Common myeloid progenitor, CD34-positive (primary cell): ENCODE measurements around the gene ZMAT3.
"Not testable (repeated sequence)": the region's sequence is repeated elsewhere in the genome, so short reads cannot be mapped to it uniquely, and the experiment has no call there.

ENCODE experiments used
- CTCF ChIA-PET: fragments of 350-600 bp; sonication (Branson Sonifier 250); formaldehyde crosslinking; loops from one replicate; lab custom pipeline; 2021; ENCODE audit warnings: antibody characterized with exemption; lab: Charles Lee
- POLR2A ChIA-PET: fragments of 350-600 bp; sonication (Branson Sonifier 250); formaldehyde crosslinking; loops from one replicate; lab custom pipeline; 2021; ENCODE audit warnings: antibody characterized with exemption; lab: Charles Lee
- DNase-seq, 3 donors: peaks; one replicate each; pipeline versions ENCODE4 v3.0.0 to v3.0.0-alpha.2; 2013
- H3K27ac ChIP-seq, 2 experiments: 1 replicate in 1 of 2; 2 replicates in 1 of 2; pipeline ENCODE4 v1.7.0; 2013; ENCODE audit warnings: inconsistent platforms in 2 of 2, low read length in 2 of 2, mild to moderate bottlenecking in 2 of 2, low read depth in 1 of 2, moderate library complexity in 1 of 2; ENCODE audit not compliant: severe bottlenecking in 2 of 2, insufficient read depth in 1 of 2, poor library complexity in 1 of 2
- H3K27me3 ChIP-seq, 5 experiments: replicated peaks in 2 of 5; 1 replicate in 3 of 5; 2 replicates in 2 of 5; pipeline versions ENCODE4 v1.6.1 to v1.7.0; 2013; ENCODE audit warnings: low read length in 4 of 5, mild to moderate bottlenecking in 2 of 5, moderate library complexity in 2 of 5, inconsistent platforms in 1 of 5; ENCODE audit not compliant: insufficient read depth in 5 of 5, control insufficient read depth in 4 of 5
- H3K36me3 ChIP-seq, 4 experiments: 1 replicate in 2 of 4; 2 replicates in 2 of 4; pipeline versions ENCODE4 v1.6.1 to v1.7.0; 2013; ENCODE audit warnings: low read length in 3 of 4, control low read depth in 1 of 4, mild to moderate bottlenecking in 1 of 4; ENCODE audit not compliant: control insufficient read depth in 4 of 4, insufficient read depth in 4 of 4
- H3K4me1 ChIP-seq, 4 experiments: 1 replicate in 3 of 4; 2 replicates in 1 of 4; pipeline versions ENCODE4 v1.6.1 to v1.7.1; 2013; ENCODE audit warnings: low read length in 3 of 4, mild to moderate bottlenecking in 3 of 4, control low read depth in 1 of 4, inconsistent platforms in 1 of 4, moderate library complexity in 1 of 4; ENCODE audit not compliant: control insufficient read depth in 4 of 4, insufficient read depth in 4 of 4; ENCODE audit errors: control extremely low read depth in 1 of 4
- H3K4me3 ChIP-seq, 7 experiments: 1 replicate in 4 of 7; 2 replicates in 3 of 7; pipeline versions ENCODE4 v1.5.1 to v1.7.0; 2013; ENCODE audit warnings: mild to moderate bottlenecking in 7 of 7, low read length in 6 of 7, moderate library complexity in 6 of 7, inconsistent platforms in 2 of 7, low read depth in 2 of 7, control low read depth in 1 of 7; ENCODE audit not compliant: insufficient read depth in 4 of 7, control insufficient read depth in 1 of 7; ENCODE audit errors: extremely low read depth in 1 of 7
- H3K9me3 ChIP-seq, 5 experiments: 1 replicate in 4 of 5; 2 replicates in 1 of 5; pipeline versions ENCODE4 v1.6.1 to v1.7.1; 2013; ENCODE audit warnings: low read length in 4 of 5, mild to moderate bottlenecking in 2 of 5, inconsistent platforms in 1 of 5, low read depth in 1 of 5, moderate library complexity in 1 of 5; ENCODE audit not compliant: control insufficient read depth in 4 of 5, insufficient read depth in 2 of 5; ENCODE audit errors: control extremely low read depth in 1 of 5
- WGBS: methylation state at CpG from one replicate; pipeline ENCODE4 v1.1.5; 2013; ENCODE audit not compliant: insufficient coverage; 5-methylcytosine and 5-hydroxymethylcytosine counted together

Gene ZMAT3

DNA sequence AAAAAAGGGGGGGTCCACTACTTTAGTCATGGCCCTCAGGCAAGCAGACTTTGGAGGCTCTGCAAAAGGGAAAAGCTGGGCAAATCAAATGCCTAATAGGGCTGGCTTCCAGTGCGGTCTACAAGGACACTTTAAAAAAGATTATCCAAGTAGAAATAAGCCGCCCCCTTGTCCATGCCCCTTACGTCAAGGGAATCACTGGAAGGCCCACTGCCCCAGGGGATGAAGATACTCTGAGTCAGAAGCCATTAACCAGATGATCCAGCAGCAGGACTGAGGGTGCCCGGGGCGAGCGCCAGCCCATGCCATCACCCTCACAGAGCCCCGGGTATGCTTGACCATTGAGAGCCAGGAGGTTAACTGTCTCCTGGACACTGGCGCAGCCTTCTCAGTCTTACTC, 15.3 kb downstream of the ZMAT3 start:
- CTCF ChIA-PET = no interaction called here
- Histone ChIP-seq H3K4me3 (no peak overlapping the region), H3K9me3 (no peaks in the 10 kb centered on the region), H3K27ac (no peak overlapping the region), H3K4me1 (no peaks in the 10 kb centered on the region), H3K27me3 (no peaks in the 10 kb centered on the region), H3K36me3 (peaks cover 0 to 3% (median under 1%) of the 10 kb centered on the region in 4 experiments)
- DNase-seq = no peak
- POLR2A ChIA-PET = no interaction called here
- 100% methylated on average over 3 of the region's 8 CpGs for WGBS

DNA sequence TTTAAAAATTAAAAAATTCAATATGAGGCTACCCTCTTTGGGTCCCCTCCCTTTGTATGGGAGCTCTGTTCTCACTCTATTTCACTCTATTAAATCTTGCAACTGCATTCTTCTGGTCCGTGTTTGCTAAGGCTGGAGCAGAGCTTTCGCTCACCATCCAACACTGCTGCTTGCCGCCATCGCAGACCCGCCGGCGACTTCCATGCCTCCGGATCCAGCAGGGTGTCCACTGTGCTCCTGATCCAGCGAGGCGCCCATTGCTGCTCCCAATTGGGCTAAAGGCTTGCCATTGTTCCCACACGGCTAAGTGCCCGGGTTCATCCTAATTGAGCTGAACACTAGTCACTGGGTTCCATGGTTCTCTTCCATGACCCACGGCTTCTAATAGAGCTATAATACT, 17.0 kb downstream of the ZMAT3 start:
- POLR2A ChIA-PET, DNase-seq, H3K9me3 ChIP-seq, H3K27ac ChIP-seq, H3K4me1 ChIP-seq, H3K27me3 ChIP-seq, H3K4me3 ChIP-seq, H3K36me3 ChIP-seq: not testable (repeated sequence)
- 92% methylated on average over 12 of the region's 13 CpGs for WGBS
- CTCF ChIA-PET = interaction anchor here (0.6 kb wide), 1 partner anchor 16 kb away, joined by 3 read pairs; no protein-coding TSS in a partner anchor

DNA sequence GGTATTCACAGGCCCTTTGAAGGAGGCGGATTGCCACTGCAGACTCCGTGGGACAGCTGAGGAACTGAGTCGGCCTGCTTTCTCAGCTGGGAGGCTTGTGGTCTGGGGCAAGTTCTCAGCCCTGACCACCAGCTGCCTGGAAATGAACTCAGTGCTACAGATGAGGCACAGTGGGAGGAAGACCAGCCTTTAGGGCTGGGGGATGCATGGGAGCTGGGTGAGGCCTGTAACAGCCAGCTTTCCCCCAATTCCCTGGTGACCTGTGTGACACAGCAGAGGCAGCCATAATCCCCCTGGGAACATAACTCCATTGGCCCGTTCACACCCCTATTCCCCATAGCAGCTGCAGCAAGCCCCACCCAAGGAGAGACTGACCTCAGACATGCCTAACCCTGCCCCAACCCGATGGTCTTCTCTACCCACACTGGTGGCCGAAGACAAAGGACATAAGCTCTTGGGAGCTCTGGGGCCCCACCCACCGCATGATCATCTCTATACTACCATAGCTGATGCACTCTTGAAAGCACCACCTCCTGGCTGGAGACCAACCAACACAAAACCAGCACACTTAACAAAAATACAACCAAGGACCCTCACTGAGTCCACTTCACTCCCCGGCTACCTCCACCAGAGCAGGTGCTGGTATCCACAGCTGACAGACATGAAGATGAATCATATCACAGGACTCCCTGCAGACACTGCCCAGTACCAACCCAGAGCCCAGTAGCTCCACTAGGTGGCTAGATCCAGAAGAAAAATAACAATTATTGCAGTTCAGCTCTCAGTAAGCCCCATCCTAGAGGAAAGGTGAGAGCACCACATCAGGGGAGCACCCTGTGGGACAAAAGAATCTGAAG, 24.9 kb downstream of the ZMAT3 start:
- WGBS = 95% methylated on average over 7 of the region's 8 CpGs
- CTCF ChIA-PET = interaction anchor here (0.8 to 2.1 kb wide), 6 partner anchors 9 to 31 kb away, joined by 3 to 5 read pairs (median 4); no protein-coding TSS in a partner anchor

DNA sequence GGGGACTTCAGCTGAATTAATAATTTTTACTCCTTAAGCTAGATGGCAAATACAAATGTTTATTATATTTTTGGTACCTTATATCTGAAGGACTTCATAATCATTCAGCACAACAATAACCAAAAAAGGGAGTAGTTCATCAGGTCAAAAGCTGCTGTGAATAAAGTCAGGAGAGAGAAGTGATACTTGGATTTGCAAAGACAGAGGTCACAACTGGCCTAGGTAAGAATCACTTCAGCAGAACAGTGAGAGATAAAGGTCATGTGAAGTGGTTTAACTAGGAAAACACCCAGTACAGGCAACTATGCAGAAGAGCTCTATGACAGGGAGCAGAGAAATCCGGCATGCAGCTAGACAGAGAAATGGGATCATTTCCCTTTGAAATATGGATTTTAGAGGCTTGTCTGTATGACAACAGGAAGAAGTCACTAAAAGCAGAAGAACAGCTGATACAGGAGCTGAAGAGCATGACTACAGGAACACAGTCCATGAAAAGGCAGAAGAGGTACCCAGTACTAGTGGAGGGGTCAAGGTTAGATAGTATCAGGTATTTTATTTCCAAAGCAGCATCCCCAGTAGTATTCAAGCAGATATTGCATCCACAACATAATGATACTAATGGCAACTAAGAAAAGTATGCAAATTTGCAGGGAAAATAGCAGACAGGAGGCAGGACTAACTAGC, 25.7 kb downstream of the ZMAT3 start:
- H3K4me3 ChIP-seq = no peak overlapping the region
- peaks cover 0 to 9% (median 5%) of the 10 kb centered on the region in 4 experiments for H3K4me1 ChIP-seq
- 90% methylated on average over 1 of the region's 1 CpG for WGBS
- DNase-seq = no peak
- no peak overlapping the region for H3K27ac ChIP-seq
- H3K9me3 ChIP-seq = peaks cover 0 to 2% (median 2%) of the 10 kb centered on the region in 5 experiments
- CTCF ChIA-PET = interaction anchor here (0.8 to 1.9 kb wide), 3 partner anchors 19 to 30 kb away, joined by 3 to 5 read pairs (median 5); no protein-coding TSS in a partner anchor
- H3K36me3 ChIP-seq = no peaks in the 10 kb centered on the region
- H3K27me3 ChIP-seq = no peaks in the 10 kb centered on the region
- POLR2A ChIA-PET = no interaction called here

More for the DNA sequence above, 24.9 kb downstream of the ZMAT3 start:
- Histone ChIP-seq H3K9me3 (peaks cover 0 to 2% (median 0%) of the 10 kb centered on the region in 5 experiments), H3K27ac (no peak overlapping the region), H3K36me3 (no peaks in the 10 kb centered on the region), H3K4me1 (peaks cover 0 to 9% (median 5%) of the 10 kb centered on the region in 4 experiments), H3K4me3 (no peak overlapping the region), H3K27me3 (no peaks in the 10 kb centered on the region)
- POLR2A ChIA-PET = no interaction called here
- DNase-seq = no peak

DNA sequence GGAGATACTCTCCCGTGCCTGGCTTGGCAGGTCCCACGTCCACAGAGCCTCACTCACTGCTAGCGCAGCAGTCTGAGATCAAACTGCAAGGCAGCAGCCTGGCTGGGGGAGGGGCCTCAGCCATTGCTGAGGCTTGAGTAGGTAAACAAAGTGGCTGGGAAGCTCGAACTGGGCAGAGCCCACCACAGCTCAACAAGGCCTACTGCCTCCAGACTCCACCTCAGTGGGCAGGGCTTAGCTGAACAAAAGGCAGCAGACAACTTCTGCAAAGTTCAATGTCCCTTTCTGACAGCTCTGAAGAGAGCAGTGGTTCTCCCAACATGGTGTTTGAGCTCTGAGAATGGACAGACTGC, 32.7 kb downstream of the ZMAT3 start:
- H3K9me3 ChIP-seq, H3K4me1 ChIP-seq, POLR2A ChIA-PET, DNase-seq, H3K27ac ChIP-seq, H3K27me3 ChIP-seq, H3K4me3 ChIP-seq, H3K36me3 ChIP-seq: not testable (repeated sequence)
- CTCF ChIA-PET = interaction anchor here (1.1 to 1.2 kb wide), 3 partner anchors 18 to 32 kb away, joined by 3 to 4 read pairs (median 3); partner anchors contain the start of gene ZMAT3
- 80% methylated on average over 4 of the region's 4 CpGs for WGBS

DNA sequence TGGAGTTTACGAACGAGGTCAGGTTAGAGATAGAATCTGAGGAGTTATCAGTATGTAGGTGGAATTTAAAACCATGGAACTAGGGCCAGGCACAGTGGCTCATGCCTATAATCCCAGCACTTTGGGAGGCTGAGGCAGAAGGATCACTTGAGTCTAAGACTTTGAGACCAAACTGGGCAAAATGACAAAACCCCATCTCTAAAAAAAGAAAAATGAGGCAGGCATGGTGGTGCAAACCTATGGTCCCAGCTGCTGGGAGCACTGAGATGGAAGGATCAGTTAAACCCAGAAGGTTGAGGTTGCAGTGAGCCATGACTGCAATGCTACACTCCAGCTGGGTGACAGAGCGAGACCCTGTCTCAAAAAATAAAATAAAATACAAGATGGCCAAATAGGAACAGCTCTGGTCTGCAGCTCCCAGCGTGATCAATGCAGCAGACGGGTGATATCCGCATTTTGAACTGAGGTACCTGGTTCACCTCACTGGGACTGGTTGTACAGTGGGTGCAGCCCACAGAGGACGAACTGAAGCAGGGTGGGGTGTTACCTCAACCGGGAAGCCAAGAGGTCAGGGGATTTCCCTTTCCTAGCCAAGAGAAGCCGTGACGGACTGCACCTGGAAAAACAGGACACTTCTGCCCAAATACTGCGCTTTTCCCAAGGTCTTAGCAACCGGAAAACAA, 33.3 kb downstream of the ZMAT3 start:
- Histone ChIP-seq H3K36me3 (no peaks in the 10 kb centered on the region), H3K9me3 (peaks cover 0 to 2% (median 0%) of the 10 kb centered on the region in 5 experiments), H3K27ac (no peak overlapping the region), H3K4me3 (no peak overlapping the region), H3K4me1 (peaks cover 0 to 7% (median 2%) of the 10 kb centered on the region in 4 experiments), H3K27me3 (no peaks in the 10 kb centered on the region)
- no peak for DNase-seq
- 99% methylated on average over 12 of the region's 12 CpGs for WGBS
- ChIA-PET CTCF (interaction anchor here (1.1 to 1.4 kb wide), 3 partner anchors 9 to 33 kb away, joined by 3 to 5 read pairs (median 4); partner anchors contain the start of gene ZMAT3), POLR2A (no interaction called here)
